Fibroblast of lung (primary cell): ENCODE measurements around the gene EBF3.

Experiments used
- CTCF ChIP-seq, 2 donors: IDR thresholded peaks in 1 of 2; conservative IDR thresholded peaks in 1 of 2; 1 replicate in 1 of 2; 2 replicates in 1 of 2; pipeline ENCODE4 v1.5.1; 2011 to 2012; ENCODE audit warnings: low read length in 2 of 2, control low read depth in 1 of 2, inconsistent platforms in 1 of 2, low read depth in 1 of 2, mild to moderate bottlenecking in 1 of 2
- EZH2 ChIP-seq: IDR thresholded peaks from 2 replicates; pipeline ENCODE4 v1.5.1; 2012; ENCODE audit warnings: low read length, control low read depth, mild to moderate bottlenecking; ENCODE audit errors: missing control alignments

- TF ChIP-seq CTCF (conservative IDR thresholded peaks at IDR 0.05 in 1 of 2, IDR thresholded peaks at IDR 0.05 in 1 of 2; ENCODE audit: low read depth in 1 of 2, low read length in 2 of 2): no peak
- no peak for TF ChIP-seq EZH2
These were observed 55.0 kb downstream of the EBF3 start for GRCh38 chr10:129909080-129909479.
